Panc1 (cell line): ENCODE data around the gene MASP2.

ENCODE experiments used
- POLR2AphosphoS5 ChIP-seq: IDR thresholded peaks from 2 replicates; pipeline ENCODE4 v1.6.1; 2012; ENCODE audit warnings: mild to moderate bottlenecking, low read depth, low read length, moderate library complexity
- REST ChIP-seq, 2 experiments: IDR thresholded peaks; 2 replicates each; pipeline ENCODE4 v1.6.1; 2011 to 2012; ENCODE audit warnings: low read depth in 2 of 2, control low read depth in 1 of 2, low read length in 1 of 2, mild to moderate bottlenecking in 1 of 2, moderate library complexity in 1 of 2; ENCODE audit not compliant: insufficient read depth in 1 of 2
- TCF7L2 ChIP-seq: IDR thresholded peaks from 2 replicates; pipeline ENCODE4 v1.6.1; 2011; ENCODE audit warnings: mild to moderate bottlenecking, low read depth, low read length, inconsistent platforms
- TF ChIP-seq, protein P1 (sequence below): fragments of 450-650 bp; IDR thresholded peaks from 2 replicates; pipeline ENCODE4 v1.5.1; 2017; ENCODE audit warnings: mild to moderate bottlenecking

- TF ChIP-seq, protein P1, sequence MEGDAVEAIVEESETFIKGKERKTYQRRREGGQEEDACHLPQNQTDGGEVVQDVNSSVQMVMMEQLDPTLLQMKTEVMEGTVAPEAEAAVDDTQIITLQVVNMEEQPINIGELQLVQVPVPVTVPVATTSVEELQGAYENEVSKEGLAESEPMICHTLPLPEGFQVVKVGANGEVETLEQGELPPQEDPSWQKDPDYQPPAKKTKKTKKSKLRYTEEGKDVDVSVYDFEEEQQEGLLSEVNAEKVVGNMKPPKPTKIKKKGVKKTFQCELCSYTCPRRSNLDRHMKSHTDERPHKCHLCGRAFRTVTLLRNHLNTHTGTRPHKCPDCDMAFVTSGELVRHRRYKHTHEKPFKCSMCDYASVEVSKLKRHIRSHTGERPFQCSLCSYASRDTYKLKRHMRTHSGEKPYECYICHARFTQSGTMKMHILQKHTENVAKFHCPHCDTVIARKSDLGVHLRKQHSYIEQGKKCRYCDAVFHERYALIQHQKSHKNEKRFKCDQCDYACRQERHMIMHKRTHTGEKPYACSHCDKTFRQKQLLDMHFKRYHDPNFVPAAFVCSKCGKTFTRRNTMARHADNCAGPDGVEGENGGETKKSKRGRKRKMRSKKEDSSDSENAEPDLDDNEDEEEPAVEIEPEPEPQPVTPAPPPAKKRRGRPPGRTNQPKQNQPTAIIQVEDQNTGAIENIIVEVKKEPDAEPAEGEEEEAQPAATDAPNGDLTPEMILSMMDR: no peak
- TF ChIP-seq POLR2AphosphoS5 (no peak), REST (IDR thresholded peaks at IDR 0.05; ENCODE audit: insufficient read depth in 1 of 2, low read depth in 2 of 2, low read length in 1 of 2) (no peak), TCF7L2 (no peak)
These were observed 7.5 kb downstream of the MASP2 start for GRCh38 chr1:11039351-11040104.
